Ishikawa (cell line): ENCODE data around the gene TMIGD1.

Source experiments
- CEBPB ChIP-seq: IDR thresholded peaks from 2 replicates; pipeline ENCODE4 v1.6.1; 2012
- CREB1 ChIP-seq: IDR thresholded peaks from 2 replicates; pipeline ENCODE4 v1.6.1; 2012; ENCODE audit warnings: low read depth
- EGR1 ChIP-seq: IDR thresholded peaks from 2 replicates; pipeline ENCODE4 v1.6.1; 2012
- EP300 ChIP-seq: IDR thresholded peaks from 2 replicates; pipeline ENCODE4 v1.6.1; 2012; ENCODE audit warnings: borderline replicate concordance
- NFIC ChIP-seq: IDR thresholded peaks from 2 replicates; pipeline ENCODE4 v1.6.1; 2012
- RAD21 ChIP-seq: IDR thresholded peaks from 2 replicates; pipeline ENCODE4 v1.6.1; 2012; ENCODE audit warnings: low read depth
- REST ChIP-seq: IDR thresholded peaks from 2 replicates; pipeline ENCODE4 v1.6.1; 2012; ENCODE audit warnings: low read depth, mild to moderate bottlenecking
- TAF1 ChIP-seq: IDR thresholded peaks from 2 replicates; pipeline ENCODE4 v1.6.1; 2012; ENCODE audit warnings: low read depth, mild to moderate bottlenecking
- TCF12 ChIP-seq: IDR thresholded peaks from 2 replicates; pipeline ENCODE4 v1.6.1; 2012; ENCODE audit warnings: low read depth
- TEAD4 ChIP-seq: IDR thresholded peaks from 2 replicates; pipeline ENCODE4 v1.6.1; 2012
- YY1 ChIP-seq: IDR thresholded peaks from 2 replicates; pipeline ENCODE4 v1.6.1; 2012; ENCODE audit warnings: low read depth
- ZBTB7A ChIP-seq: IDR thresholded peaks from 2 replicates; pipeline ENCODE4 v1.6.1; 2012; ENCODE audit warnings: low read depth
- TF ChIP-seq, protein P1 (sequence below): IDR thresholded peaks from 2 replicates; pipeline ENCODE4 v1.6.1; 2012
- TF ChIP-seq, protein P2 (sequence below): IDR thresholded peaks from 2 replicates; pipeline ENCODE4 v1.6.1; 2012

DNA sequence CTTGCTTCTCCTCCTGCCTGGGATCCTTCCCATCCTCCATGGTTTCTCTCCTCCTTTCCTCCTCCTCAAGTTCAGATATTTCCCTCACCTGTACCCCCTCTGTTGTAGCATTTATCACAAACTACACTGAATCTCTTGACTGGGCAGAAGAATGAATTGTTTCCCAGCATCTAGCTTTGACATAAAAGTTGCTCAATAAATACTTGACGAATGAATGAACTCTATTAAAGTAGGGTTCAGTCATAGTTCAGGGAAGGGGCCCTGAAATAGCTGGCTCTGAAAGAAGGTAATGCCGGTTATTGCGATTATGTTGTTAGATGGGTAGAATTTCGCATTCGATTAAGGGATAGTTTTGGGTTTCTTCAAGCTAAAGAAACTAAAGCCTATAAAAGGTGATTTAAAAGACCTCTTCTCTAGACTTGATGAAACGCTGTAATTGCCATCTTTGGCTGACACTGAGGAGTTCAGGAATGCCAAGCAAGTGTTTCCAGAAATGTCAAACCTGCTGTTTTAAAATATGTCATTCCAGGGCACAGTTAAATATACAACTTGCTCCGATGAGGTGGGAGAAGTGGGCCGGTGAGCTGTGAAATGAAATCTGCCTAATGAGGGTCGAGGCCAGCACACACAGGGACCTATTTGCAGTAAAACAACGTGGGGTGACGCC, 43.9 kb upstream of the TMIGD1 start:
- TF ChIP-seq RAD21 = no peak
- no peak for TF ChIP-seq TEAD4
- no peak for TF ChIP-seq EP300
- no peak for TF ChIP-seq CREB1
- no peak for TF ChIP-seq EGR1
- TF ChIP-seq YY1 = no peak
- no peak for TF ChIP-seq ZBTB7A
- TF ChIP-seq CEBPB = no peak
- no peak for TF ChIP-seq REST
- no peak for TF ChIP-seq NFIC
- TF ChIP-seq TCF12 = no peak
- no peak for TF ChIP-seq TAF1
- TF ChIP-seq, protein P1, sequence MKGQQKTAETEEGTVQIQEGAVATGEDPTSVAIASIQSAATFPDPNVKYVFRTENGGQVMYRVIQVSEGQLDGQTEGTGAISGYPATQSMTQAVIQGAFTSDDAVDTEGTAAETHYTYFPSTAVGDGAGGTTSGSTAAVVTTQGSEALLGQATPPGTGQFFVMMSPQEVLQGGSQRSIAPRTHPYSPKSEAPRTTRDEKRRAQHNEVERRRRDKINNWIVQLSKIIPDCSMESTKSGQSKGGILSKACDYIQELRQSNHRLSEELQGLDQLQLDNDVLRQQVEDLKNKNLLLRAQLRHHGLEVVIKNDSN = no peak
- TF ChIP-seq, protein P2, sequence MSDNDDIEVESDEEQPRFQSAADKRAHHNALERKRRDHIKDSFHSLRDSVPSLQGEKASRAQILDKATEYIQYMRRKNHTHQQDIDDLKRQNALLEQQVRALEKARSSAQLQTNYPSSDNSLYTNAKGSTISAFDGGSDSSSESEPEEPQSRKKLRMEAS = no peak
